Calu3 (cell line): ENCODE measurements around the gene ANOS1. TPM values are rescaled to one million over a fixed set of nuclear protein-coding genes. Genes with fewer than 3 reads are reported as not detected.

Experiments
- BruUV-seq: library from RNA; stranded (reverse); fragments of 400-500 nt; replicated peaks from 2 replicates; lab custom pipeline; 2021; lab: Mats Ljungman, UMichigan
- CTCF ChIA-PET: fragments of 300-600 bp; sonication (Branson Sonifier 250); formaldehyde crosslinking; loops from one replicate; lab custom pipeline; 2022; ENCODE audit warnings: antibody characterized with exemption; lab: Charles Lee
- DNase-seq: peaks from one replicate; pipeline ENCODE4 v3.0.0; 2022
- H3K27ac Mint-ChIP-seq: one replicate; pipeline ENCODE4 v1.8.0; 2022; ENCODE audit warnings: mixed read lengths; ENCODE audit not compliant: unreplicated experiment
- H3K27me3 Mint-ChIP-seq: one replicate; pipeline ENCODE4 v1.8.0; 2022; ENCODE audit warnings: mixed read lengths; ENCODE audit not compliant: unreplicated experiment
- H3K36me3 Mint-ChIP-seq: one replicate; pipeline ENCODE4 v1.8.0; 2022; ENCODE audit warnings: mild to moderate bottlenecking, moderate library complexity, mixed read lengths; ENCODE audit not compliant: insufficient read depth, unreplicated experiment
- H3K4me1 Mint-ChIP-seq: one replicate; pipeline ENCODE4 v1.8.0; 2022; ENCODE audit warnings: mild to moderate bottlenecking, low read depth, mixed read lengths; ENCODE audit not compliant: unreplicated experiment
- H3K4me3 Mint-ChIP-seq: one replicate; pipeline ENCODE4 v1.8.0; 2022; ENCODE audit warnings: mild to moderate bottlenecking, low read depth, moderate library complexity, mixed read lengths; ENCODE audit not compliant: unreplicated experiment
- H3K9me3 Mint-ChIP-seq: one replicate; pipeline ENCODE4 v1.8.0; 2022; ENCODE audit warnings: low read depth, mixed read lengths; ENCODE audit not compliant: unreplicated experiment
- CTCF ChIP-seq: fragments of 200-600 bp; IDR thresholded peaks from one replicate; pipeline ENCODE4 v1.8.0; 2022; ENCODE audit warnings: antibody characterized with exemption; ENCODE audit not compliant: unreplicated experiment
- intact Hi-C: fragments of 100-400 bp; cut with micrococcal nuclease; formaldehyde crosslinking; loops from one replicate; pipeline ENCODE4 v1.10.0; 2022; ENCODE audit not compliant: unreplicated experiment
- total RNA-seq: library from RNA; stranded (reverse); gene quantifications from 2 replicates; pipeline ENCODE4 v1.2.3, GENCODE V29; 2022

The ANOS1 gene
- total RNA-seq, 1 experiment from 2014 or later, result 0.33 TPM

GRCh38 chrX:8724300-8724699, 7.6 kb downstream of the ANOS1 start:
- CTCF ChIA-PET, result no interaction called here
- Mint-ChIP-seq H3K27ac (no peak overlapping the region), H3K27me3 (peaks cover 41% of the 10 kb centered on the region), H3K4me1 (no peaks in the 10 kb centered on the region), H3K36me3 (no peaks in the 10 kb centered on the region), H3K9me3 (no peaks in the 10 kb centered on the region), H3K4me3 (no peak overlapping the region)
- no peak for DNase-seq
- TF ChIP-seq CTCF, result no peak
- no TSS peak for BruUV-seq
- intact Hi-C loops, result no loop called here

GRCh38 chrX:8721536-8721935, 10.4 kb downstream of the ANOS1 start:
- H3K4me3 Mint-ChIP-seq, result no peak overlapping the region
- no peak overlapping the region for H3K27ac Mint-ChIP-seq
- H3K27me3 Mint-ChIP-seq, result peaks cover 16% of the 10 kb centered on the region
- no TSS peak for BruUV-seq
- H3K9me3 Mint-ChIP-seq, result no peaks in the 10 kb centered on the region
- no peak for TF ChIP-seq CTCF
- no peak for DNase-seq
- CTCF ChIA-PET, result no interaction called here
- no peaks in the 10 kb centered on the region for H3K4me1 Mint-ChIP-seq
- intact Hi-C loops, result no loop called here
- no peaks in the 10 kb centered on the region for H3K36me3 Mint-ChIP-seq

GRCh38 chrX:8720136-8720535, 11.8 kb downstream of the ANOS1 start:
- H3K36me3 Mint-ChIP-seq, result no peaks in the 10 kb centered on the region
- H3K4me1 Mint-ChIP-seq, result no peaks in the 10 kb centered on the region
- no peak overlapping the region for H3K4me3 Mint-ChIP-seq
- no peaks in the 10 kb centered on the region for H3K9me3 Mint-ChIP-seq
- peaks cover 10% of the 10 kb centered on the region for H3K27me3 Mint-ChIP-seq
- DNase-seq, result no peak
- TF ChIP-seq CTCF, result no peak
- H3K27ac Mint-ChIP-seq, result no peak overlapping the region
- CTCF ChIA-PET, result no interaction called here
- no TSS peak for BruUV-seq
- intact Hi-C loops, result no loop called here

GRCh38 chrX:8717354-8717753, 14.6 kb downstream of the ANOS1 start:
- H3K9me3 Mint-ChIP-seq, result no peaks in the 10 kb centered on the region
- H3K4me1 Mint-ChIP-seq, result no peaks in the 10 kb centered on the region

More at GRCh38 chrX:8717354-8717753, 14.6 kb downstream of the ANOS1 start:
- H3K4me3 Mint-ChIP-seq, result no peak overlapping the region
- TF ChIP-seq CTCF, result no peak
- H3K27ac Mint-ChIP-seq, result no peak overlapping the region
- no peaks in the 10 kb centered on the region for H3K27me3 Mint-ChIP-seq
- BruUV-seq, result no TSS peak
- no peaks in the 10 kb centered on the region for H3K36me3 Mint-ChIP-seq
- intact Hi-C loops, result no loop called here
- CTCF ChIA-PET, result interaction anchor here (0.7 kb wide), 1 partner anchor 1346 kb away, joined by 3 read pairs; no protein-coding TSS in a partner anchor
- no peak for DNase-seq
